Activated B cell treated with CpG ODN at 0.5 μM for 24 hours (primary cell): ENCODE measurements around the gene APOL5. TPM values are rescaled to one million over a fixed set of nuclear protein-coding genes. Genes with fewer than 3 reads are reported as not detected.
"Not testable (repeated sequence)": the region's sequence is repeated elsewhere in the genome, so short reads cannot be mapped to it uniquely, and the experiment has no call there.

ENCODE experiments used
- ATAC-seq: fragments of 200-7000 bp; cut with Tn5 transposase; one replicate; pipeline ENCODE4 v1.10.0; 2021; ENCODE audit warnings: low read depth, mild to moderate bottlenecking, moderate library complexity
- CTCF ChIA-PET: fragments of 350-600 bp; sonication (Branson Sonifier 250); formaldehyde crosslinking; loops from one replicate; lab custom pipeline; 2021; ENCODE audit warnings: antibody characterized with exemption; lab: Charles Lee
- POLR2A ChIA-PET: fragments of 350-600 bp; sonication (Branson Sonifier 250); formaldehyde crosslinking; loops from one replicate; lab custom pipeline; 2021; ENCODE audit warnings: antibody characterized with exemption; lab: Charles Lee
- DNase-seq: peaks from one replicate; pipeline ENCODE4 v3.0.0; 2022
- H3K27ac Mint-ChIP-seq: one replicate; pipeline ENCODE4 v1.8.0; 2020; ENCODE audit warnings: mixed read lengths
- H3K27me3 Mint-ChIP-seq: one replicate; pipeline ENCODE4 v1.8.0; 2021; ENCODE audit warnings: mixed read lengths
- H3K36me3 Mint-ChIP-seq: one replicate; pipeline ENCODE4 v1.8.0; 2021; ENCODE audit warnings: low read depth, mixed read lengths
- H3K4me1 Mint-ChIP-seq: one replicate; pipeline ENCODE4 v1.8.0; 2021; ENCODE audit warnings: mixed read lengths
- H3K4me3 Mint-ChIP-seq: one replicate; pipeline ENCODE4 v1.8.0; 2020; ENCODE audit warnings: mild to moderate bottlenecking, mixed read lengths
- H3K9me3 Mint-ChIP-seq: one replicate; pipeline ENCODE4 v1.8.0; 2020; ENCODE audit warnings: mixed read lengths
- CTCF ChIP-seq: fragments of 200-600 bp; IDR thresholded peaks from one replicate; pipeline ENCODE4 v1.8.0; 2022; ENCODE audit warnings: antibody characterized with exemption, mild to moderate bottlenecking
- intact Hi-C: fragments of 100-400 bp; cut with micrococcal nuclease; formaldehyde crosslinking; loops from one replicate; pipeline ENCODE4 v1.15.1; 2024
- total RNA-seq: library from RNA; stranded (reverse); gene quantifications from 2 replicates; pipeline ENCODE4 v1.2.3, GENCODE V29; 2022

The APOL5 gene
- total RNA-seq, 1 donor from 2014 or later = not detected

- no peak for TF ChIP-seq CTCF
- intact Hi-C loops = no loop called here
- peaks cover 5% of the 10 kb centered on the region for H3K27me3 Mint-ChIP-seq
- no peak for ATAC-seq
- no peak overlapping the region for H3K27ac Mint-ChIP-seq
- ChIA-PET POLR2A (no interaction called here), CTCF (no interaction called here)
- H3K36me3 Mint-ChIP-seq = no peaks in the 10 kb centered on the region
- H3K9me3 Mint-ChIP-seq = no peaks in the 10 kb centered on the region
- no peak for DNase-seq
- H3K4me3 Mint-ChIP-seq = no peak overlapping the region
- no peaks in the 10 kb centered on the region for H3K4me1 Mint-ChIP-seq
Observed at GRCh38 chr22:35697142-35697541, 20.5 kb upstream of the APOL5 start.

- POLR2A ChIA-PET, H3K4me1 Mint-ChIP-seq, H3K27ac Mint-ChIP-seq, CTCF ChIA-PET, ATAC-seq, H3K4me3 Mint-ChIP-seq, H3K9me3 Mint-ChIP-seq, H3K36me3 Mint-ChIP-seq, H3K27me3 Mint-ChIP-seq, DNase-seq, intact Hi-C loops: not testable (repeated sequence)
Observed at GRCh38 chr22:35699852-35700251, 17.8 kb upstream of the APOL5 start.

- no peak for ATAC-seq
- Mint-ChIP-seq H3K27ac (no peak overlapping the region), H3K9me3 (no peaks in the 10 kb centered on the region), H3K27me3 (peaks cover 7% of the 10 kb centered on the region), H3K4me3 (no peak overlapping the region), H3K36me3 (no peaks in the 10 kb centered on the region), H3K4me1 (no peaks in the 10 kb centered on the region)
- TF ChIP-seq CTCF = no peak
- ChIA-PET POLR2A (interaction anchor here (0.7 kb wide), 1 partner anchor 223 kb away, joined by 5 read pairs; no protein-coding TSS in a partner anchor), CTCF (no interaction called here)
- intact Hi-C loops = no loop called here
- DNase-seq = no peak
Observed at GRCh38 chr22:35703861-35704584, 13.6 kb upstream of the APOL5 start.

GRCh38 chr22:35705141-35705540, 12.5 kb upstream of the APOL5 start:
- ATAC-seq (no peak), DNase-seq (no peak)
- Mint-ChIP-seq H3K9me3 (no peaks in the 10 kb centered on the region), H3K27ac (no peak overlapping the region), H3K4me3 (no peak overlapping the region), H3K4me1 (no peaks in the 10 kb centered on the region), H3K27me3 (peaks cover 3% of the 10 kb centered on the region), H3K36me3 (no peaks in the 10 kb centered on the region)
- TF ChIP-seq CTCF = no peak
- ChIA-PET POLR2A (no interaction called here), CTCF (no interaction called here)
- intact Hi-C loops = no loop called here

GRCh38 chr22:35708453-35708852, 9.2 kb upstream of the APOL5 start:
- H3K27me3 Mint-ChIP-seq = peaks cover 5% of the 10 kb centered on the region
- DNase-seq (no peak), ATAC-seq (no peak)
- no peak for TF ChIP-seq CTCF
- peaks cover 5% of the 10 kb centered on the region for H3K9me3 Mint-ChIP-seq
- CTCF ChIA-PET = no interaction called here
- POLR2A ChIA-PET = no interaction called here
- no peak overlapping the region for H3K27ac Mint-ChIP-seq
- no peaks in the 10 kb centered on the region for H3K4me1 Mint-ChIP-seq
- intact Hi-C loops = no loop called here
- H3K4me3 Mint-ChIP-seq = no peak overlapping the region
- no peaks in the 10 kb centered on the region for H3K36me3 Mint-ChIP-seq
